SK-N-SH treated with all-trans-retinoic acid at 6 μM for 48 hours (cell line): ENCODE measurements around the gene TMEM156.

Source experiments
- ARNTL ChIP-seq: fragments of 450-650 bp; formaldehyde crosslinking; IDR thresholded peaks from 2 replicates; pipeline ENCODE4 v1.5.0; 2020; ENCODE audit warnings: low read depth, mild to moderate bottlenecking, moderate library complexity, borderline replicate concordance
- CSDC2 ChIP-seq: fragments of 250-450 bp; sonication (Bioruptor Pico); IDR thresholded peaks from 2 replicates; pipeline ENCODE4 v1.5.0; 2020; ENCODE audit warnings: mild to moderate bottlenecking, moderate library complexity
- ISL1 ChIP-seq: fragments of 250-450 bp; sonication (Bioruptor Pico); IDR thresholded peaks from 2 replicates; pipeline ENCODE4 v2.1.2; 2022; ENCODE audit warnings: mild to moderate bottlenecking, moderate library complexity
- POU6F1 ChIP-seq: fragments of 250-450 bp; sonication (Bioruptor Pico); IDR thresholded peaks from 2 replicates; pipeline ENCODE4 v1.8.0; 2021; ENCODE audit warnings: low read depth, mild to moderate bottlenecking, moderate library complexity, borderline replicate concordance
- TCF4 ChIP-seq: fragments of 250-450 bp; sonication (Bioruptor Pico); IDR thresholded peaks from 2 replicates; pipeline ENCODE4 v1.8.0; 2021; ENCODE audit warnings: mild to moderate bottlenecking, moderate library complexity, borderline replicate concordance
- TSHZ2 ChIP-seq: fragments of 250-450 bp; sonication (Bioruptor Pico); IDR thresholded peaks from 2 replicates; pipeline ENCODE4 v1.5.0; 2020; ENCODE audit warnings: mild to moderate bottlenecking, moderate library complexity
- ZNF70 ChIP-seq: fragments of 450-650 bp; formaldehyde crosslinking; IDR thresholded peaks from 2 replicates; pipeline ENCODE4 v1.5.0; 2020; ENCODE audit warnings: mild to moderate bottlenecking, moderate library complexity
- TF ChIP-seq, protein P1 (sequence below): fragments of 250-450 bp; sonication (Bioruptor Pico); IDR thresholded peaks from 2 replicates; pipeline ENCODE4 v1.8.0; 2020; ENCODE audit warnings: mild to moderate bottlenecking, moderate library complexity, borderline replicate concordance
- TF ChIP-seq, protein P2 (sequence below): fragments of 250-450 bp; sonication (Bioruptor Pico); IDR thresholded peaks from 2 replicates; pipeline ENCODE4 v1.5.1; 2021; ENCODE audit warnings: mild to moderate bottlenecking, moderate library complexity

GRCh38 chr4:38982361-38983095, 49.7 kb downstream of the TMEM156 start:
- TF ChIP-seq CSDC2 (CRISPR knock-in tag) (no peak), POU6F1 (CRISPR knock-in tag) (no peak), ZNF70 (no peak), ARNTL (CRISPR knock-in tag) (no peak), TSHZ2 (CRISPR knock-in tag) (no peak), TCF4 (no peak), ISL1 (CRISPR knock-in tag) (no peak)
- TF ChIP-seq, protein P1, sequence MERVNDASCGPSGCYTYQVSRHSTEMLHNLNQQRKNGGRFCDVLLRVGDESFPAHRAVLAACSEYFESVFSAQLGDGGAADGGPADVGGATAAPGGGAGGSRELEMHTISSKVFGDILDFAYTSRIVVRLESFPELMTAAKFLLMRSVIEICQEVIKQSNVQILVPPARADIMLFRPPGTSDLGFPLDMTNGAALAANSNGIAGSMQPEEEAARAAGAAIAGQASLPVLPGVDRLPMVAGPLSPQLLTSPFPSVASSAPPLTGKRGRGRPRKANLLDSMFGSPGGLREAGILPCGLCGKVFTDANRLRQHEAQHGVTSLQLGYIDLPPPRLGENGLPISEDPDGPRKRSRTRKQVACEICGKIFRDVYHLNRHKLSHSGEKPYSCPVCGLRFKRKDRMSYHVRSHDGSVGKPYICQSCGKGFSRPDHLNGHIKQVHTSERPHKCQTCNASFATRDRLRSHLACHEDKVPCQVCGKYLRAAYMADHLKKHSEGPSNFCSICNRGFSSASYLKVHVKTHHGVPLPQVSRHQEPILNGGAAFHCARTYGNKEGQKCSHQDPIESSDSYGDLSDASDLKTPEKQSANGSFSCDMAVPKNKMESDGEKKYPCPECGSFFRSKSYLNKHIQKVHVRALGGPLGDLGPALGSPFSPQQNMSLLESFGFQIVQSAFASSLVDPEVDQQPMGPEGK (CRISPR knock-in tag), result no peak
- TF ChIP-seq, protein P2, sequence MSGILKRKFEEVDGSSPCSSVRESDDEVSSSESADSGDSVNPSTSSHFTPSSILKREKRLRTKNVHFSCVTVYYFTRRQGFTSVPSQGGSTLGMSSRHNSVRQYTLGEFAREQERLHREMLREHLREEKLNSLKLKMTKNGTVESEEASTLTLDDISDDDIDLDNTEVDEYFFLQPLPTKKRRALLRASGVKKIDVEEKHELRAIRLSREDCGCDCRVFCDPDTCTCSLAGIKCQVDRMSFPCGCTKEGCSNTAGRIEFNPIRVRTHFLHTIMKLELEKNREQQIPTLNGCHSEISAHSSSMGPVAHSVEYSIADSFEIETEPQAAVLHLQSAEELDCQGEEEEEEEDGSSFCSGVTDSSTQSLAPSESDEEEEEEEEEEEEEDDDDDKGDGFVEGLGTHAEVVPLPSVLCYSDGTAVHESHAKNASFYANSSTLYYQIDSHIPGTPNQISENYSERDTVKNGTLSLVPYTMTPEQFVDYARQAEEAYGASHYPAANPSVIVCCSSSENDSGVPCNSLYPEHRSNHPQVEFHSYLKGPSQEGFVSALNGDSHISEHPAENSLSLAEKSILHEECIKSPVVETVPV (CRISPR knock-in tag), result no peak
